ENCODE data around the gene MAGEB5.
"Not testable (repeated sequence)": the region's sequence is repeated elsewhere in the genome, so short reads cannot be mapped to it uniquely, and the experiment has no call there.

The MAGEB5 gene, protein sequence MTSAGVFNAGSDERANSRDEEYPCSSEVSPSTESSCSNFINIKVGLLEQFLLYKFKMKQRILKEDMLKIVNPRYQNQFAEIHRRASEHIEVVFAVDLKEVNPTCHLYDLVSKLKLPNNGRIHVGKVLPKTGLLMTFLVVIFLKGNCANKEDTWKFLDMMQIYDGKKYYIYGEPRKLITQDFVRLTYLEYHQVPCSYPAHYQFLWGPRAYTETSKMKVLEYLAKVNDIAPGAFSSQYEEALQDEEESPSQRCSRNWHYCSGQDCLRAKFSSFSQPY

DNA sequence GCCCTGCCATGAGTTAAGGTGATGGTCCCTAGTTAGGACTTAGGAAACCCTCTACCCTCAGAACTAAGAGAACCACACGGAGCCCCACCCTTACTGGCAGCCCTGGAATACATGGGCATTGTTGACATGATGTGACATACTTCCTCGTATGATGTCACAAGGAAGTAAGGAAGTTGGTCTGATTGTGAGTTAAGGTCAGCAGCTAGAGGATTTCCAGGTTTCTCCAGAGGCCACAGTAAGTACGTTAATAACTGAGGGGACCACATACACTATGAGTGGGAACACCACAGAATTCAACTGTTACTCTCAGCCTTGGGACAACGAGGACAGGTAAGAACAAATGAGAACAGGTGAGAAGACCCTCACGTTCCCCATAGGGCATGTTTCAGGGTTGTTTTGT is at the start of gene MAGEB5:
Gene MAGEB5, plus strand, starts transcription at position 301 of the 400 bp plus-strand sequence. CDS start 1,133 bp downstream, outside the sequence.
- H3K4me3 ChIP-seq (ENCODE audit: control insufficient read depth, low read depth, low read length): no peak within 1 kb of the TSS
- no peak for DNase-seq (ENCODE audit: low read depth)
- TF ChIP-seq, protein P1, sequence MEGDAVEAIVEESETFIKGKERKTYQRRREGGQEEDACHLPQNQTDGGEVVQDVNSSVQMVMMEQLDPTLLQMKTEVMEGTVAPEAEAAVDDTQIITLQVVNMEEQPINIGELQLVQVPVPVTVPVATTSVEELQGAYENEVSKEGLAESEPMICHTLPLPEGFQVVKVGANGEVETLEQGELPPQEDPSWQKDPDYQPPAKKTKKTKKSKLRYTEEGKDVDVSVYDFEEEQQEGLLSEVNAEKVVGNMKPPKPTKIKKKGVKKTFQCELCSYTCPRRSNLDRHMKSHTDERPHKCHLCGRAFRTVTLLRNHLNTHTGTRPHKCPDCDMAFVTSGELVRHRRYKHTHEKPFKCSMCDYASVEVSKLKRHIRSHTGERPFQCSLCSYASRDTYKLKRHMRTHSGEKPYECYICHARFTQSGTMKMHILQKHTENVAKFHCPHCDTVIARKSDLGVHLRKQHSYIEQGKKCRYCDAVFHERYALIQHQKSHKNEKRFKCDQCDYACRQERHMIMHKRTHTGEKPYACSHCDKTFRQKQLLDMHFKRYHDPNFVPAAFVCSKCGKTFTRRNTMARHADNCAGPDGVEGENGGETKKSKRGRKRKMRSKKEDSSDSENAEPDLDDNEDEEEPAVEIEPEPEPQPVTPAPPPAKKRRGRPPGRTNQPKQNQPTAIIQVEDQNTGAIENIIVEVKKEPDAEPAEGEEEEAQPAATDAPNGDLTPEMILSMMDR (conservative IDR thresholded peaks at IDR 0.05; ENCODE audit: control insufficient read depth, insufficient read depth, low read depth, low read length): no peak

DNA sequence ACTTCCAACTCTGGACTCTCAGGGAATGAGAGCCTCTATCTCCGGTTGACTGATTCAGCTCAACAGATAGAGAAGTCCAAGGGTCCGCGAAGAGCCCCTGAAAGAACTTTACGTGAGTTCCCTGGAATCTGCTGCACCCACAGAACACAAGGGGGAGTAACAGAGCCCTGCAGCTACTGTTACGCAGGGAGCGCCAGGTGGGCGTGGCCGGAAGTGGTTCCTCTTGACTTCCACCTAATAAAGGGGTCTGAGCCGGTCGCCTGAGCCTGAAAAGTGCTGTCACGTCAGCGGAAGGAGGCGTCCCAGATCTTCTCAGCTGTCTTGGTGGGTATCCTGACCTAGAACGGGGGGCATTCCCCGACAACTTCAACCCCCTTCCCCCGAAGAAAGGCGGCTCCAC is 23.8 kb upstream of the MAGEB5 start, which contains the start of gene MAGEB6:
Gene MAGEB6, plus strand, starts transcription at position 237 of the 400 bp plus-strand sequence. CDS start 1,407 bp downstream, outside the sequence.
- no peak within 1 kb of the TSS for H3K4me3 ChIP-seq (ENCODE audit: control insufficient read depth, low read depth, low read length)
- TF ChIP-seq, protein P1 (conservative IDR thresholded peaks at IDR 0.05; ENCODE audit: control insufficient read depth, insufficient read depth, low read depth, low read length): no peak
- no peak for DNase-seq (ENCODE audit: low read depth)

DNA sequence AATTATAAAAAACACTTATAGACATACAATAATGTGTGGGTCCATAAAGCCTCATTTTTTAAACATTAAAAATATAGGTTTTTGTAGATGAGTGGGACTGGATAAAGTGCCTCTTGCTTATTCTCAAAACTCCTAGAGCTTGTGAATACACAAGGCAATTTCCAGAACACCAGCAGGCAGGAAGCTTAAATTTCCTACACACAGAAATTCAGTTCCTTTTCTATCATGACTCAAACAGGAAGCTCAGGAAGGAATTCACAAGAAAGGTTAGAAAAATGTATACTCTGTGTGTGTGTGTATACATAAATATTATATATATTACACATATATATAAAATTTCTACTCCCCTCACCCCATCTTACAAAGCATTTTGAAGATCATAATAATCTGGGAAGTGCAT is 12.4 kb upstream of the MAGEB5 start:
- TF ChIP-seq, protein P1 (conservative IDR thresholded peaks at IDR 0.05; ENCODE audit: control insufficient read depth, insufficient read depth, low read depth, low read length): no peak
- no peak for DNase-seq (ENCODE audit: low read depth)
- no peak overlapping the region for H3K4me3 ChIP-seq (ENCODE audit: control insufficient read depth, low read depth, low read length)

DNA sequence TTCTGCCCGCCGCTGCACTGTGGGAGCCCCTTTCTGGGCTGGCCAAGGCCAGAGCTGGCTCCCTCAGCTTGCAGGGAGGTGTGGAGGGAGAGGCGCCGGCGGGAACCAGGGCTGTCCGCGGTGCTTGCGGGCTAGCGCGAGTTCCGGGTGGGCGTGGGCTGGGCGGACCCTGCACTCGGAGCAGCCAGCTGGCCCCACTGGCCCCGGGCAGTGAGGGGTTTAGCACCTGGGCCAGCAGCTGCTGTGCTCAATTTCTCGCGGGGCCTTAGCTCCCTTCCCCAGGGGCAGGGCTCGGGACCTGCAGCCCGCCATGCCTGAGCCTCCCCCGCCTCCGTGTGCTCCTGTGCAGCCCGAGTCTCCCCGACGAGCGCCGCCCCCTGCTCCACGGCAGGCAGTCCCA is 11.3 kb upstream of the MAGEB5 start:
- not testable (repeated sequence) for H3K4me3 ChIP-seq (ENCODE audit: control insufficient read depth, low read depth, low read length); DNase-seq (ENCODE audit: low read depth)

DNA sequence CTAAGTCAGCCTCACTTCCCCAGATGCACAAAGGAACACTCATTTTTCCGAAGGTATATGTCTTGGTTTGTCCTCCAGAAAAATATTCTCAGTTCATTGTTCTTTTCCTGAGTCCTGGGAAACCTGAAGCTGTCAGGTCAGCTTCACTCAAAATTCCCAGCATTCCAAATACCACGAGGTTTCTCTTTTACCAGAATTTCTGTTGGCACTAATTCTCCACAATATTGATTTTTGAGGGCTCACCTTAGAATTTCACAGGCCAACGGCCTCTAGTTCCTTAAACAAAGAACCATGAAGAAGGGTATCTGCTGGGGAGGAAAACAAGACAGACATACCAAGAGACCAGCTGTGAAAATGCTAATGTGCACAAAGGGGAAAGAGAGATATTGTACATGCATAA is 8.0 kb upstream of the MAGEB5 start:
- DNase-seq (ENCODE audit: low read depth): no peak
- TF ChIP-seq, protein P1 (conservative IDR thresholded peaks at IDR 0.05; ENCODE audit: control insufficient read depth, insufficient read depth, low read depth, low read length): no peak

DNA sequence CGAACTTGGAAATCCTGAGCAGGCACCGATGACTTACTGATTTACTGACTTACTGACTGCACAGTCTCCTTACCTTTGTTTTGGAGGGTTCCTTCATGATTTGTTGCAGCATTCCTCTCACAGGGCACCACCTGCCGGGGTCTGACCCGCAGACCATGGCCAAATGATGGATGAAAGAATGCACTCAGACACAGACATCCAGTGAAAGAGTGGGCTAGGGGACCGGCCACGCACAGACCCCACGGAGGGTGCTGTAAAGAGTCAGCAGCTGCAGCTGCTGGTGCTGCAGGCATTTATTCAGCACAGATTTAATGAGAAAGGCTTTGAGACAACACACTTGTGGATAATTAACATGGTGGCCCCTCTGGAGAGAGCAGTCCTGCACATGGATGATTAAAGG is 3.4 kb downstream of the MAGEB5 start:
- DNase-seq (ENCODE audit: low read depth): no peak
- H3K4me3 ChIP-seq (ENCODE audit: control insufficient read depth, low read depth, low read length): no peak overlapping the region
- TF ChIP-seq, protein P1 (conservative IDR thresholded peaks at IDR 0.05; ENCODE audit: control insufficient read depth, insufficient read depth, low read depth, low read length): no peak

More for the DNA sequence above, 8.0 kb upstream of the MAGEB5 start:
- no peak overlapping the region for H3K4me3 ChIP-seq (ENCODE audit: control insufficient read depth, low read depth, low read length)

DNA sequence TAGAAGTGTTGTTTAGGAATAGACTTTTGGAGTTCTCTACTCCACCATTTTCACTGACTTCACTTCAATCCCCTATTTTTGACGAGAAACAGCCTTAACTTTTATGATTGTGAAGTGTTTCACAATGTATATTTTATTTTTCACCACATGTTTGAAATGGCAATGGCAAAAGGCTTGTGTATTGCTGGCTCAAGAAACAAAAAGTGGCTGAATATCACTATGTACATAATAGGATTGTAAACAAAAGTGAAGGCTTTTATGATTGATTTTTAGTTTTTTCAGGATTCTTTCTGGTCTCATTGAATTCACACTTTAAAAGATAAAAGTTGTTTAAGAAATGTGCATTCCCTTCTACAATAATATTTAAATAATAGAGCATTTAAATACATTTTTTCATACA is 18.2 kb downstream of the MAGEB5 start:
- no peak overlapping the region for H3K4me3 ChIP-seq (ENCODE audit: control insufficient read depth, low read depth, low read length)
- DNase-seq (ENCODE audit: low read depth): no peak
- TF ChIP-seq, protein P1 (conservative IDR thresholded peaks at IDR 0.05; ENCODE audit: control insufficient read depth, insufficient read depth, low read depth, low read length): no peak
